ENCODE data around the gene TPST1. TPM values are rescaled to one million over a fixed set of nuclear protein-coding genes. Genes with fewer than 3 reads are reported as not detected.
"Not testable (repeated sequence)": the region's sequence is repeated elsewhere in the genome, so short reads cannot be mapped to it uniquely, and the experiment has no call there.

The TPST1 gene
- polyA plus RNA-seq, 2 donors: 4.4 to 5.9 TPM

DNA sequence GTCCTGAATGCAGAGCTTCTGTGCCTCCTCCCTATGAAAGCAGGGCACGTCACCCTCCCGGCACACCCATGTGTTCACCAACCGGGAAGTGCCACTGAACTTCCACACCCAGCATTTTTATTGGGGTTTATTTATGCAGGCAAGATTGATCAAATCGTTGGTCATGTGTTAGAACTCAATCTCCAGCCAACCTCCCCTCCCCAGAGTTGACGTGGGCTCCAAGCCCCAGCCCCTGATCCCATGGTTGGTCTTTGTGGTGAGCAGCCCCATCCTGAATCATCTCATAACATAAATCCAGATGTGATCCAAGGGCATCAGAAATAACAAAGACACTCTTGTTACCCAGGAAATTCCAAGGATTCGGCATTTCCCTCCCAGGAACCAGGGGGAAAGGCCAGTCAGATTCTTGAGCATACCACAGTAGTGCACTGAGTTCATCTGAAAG lies 151.2 kb downstream of the TPST1 start:
- no peaks in the 10 kb centered on the region for H3K36me3 ChIP-seq (ENCODE audit: control insufficient read depth in 2 of 2, insufficient read depth in 2 of 2, low read length in 1 of 2)
- peaks cover 0 to 27% of the 10 kb centered on the region in 2 donors for H3K4me1 ChIP-seq (ENCODE audit: control insufficient read depth in 2 of 2, insufficient read depth in 2 of 2, low read length in 1 of 2)
- peak overlapping the region; percentile 90 to 94 for H3K27ac ChIP-seq (ENCODE audit: low read depth in 2 of 2, low read length in 1 of 2)
- no peaks in the 10 kb centered on the region for H3K27me3 ChIP-seq (ENCODE audit: control insufficient read depth in 1 of 2, insufficient read depth in 2 of 2, low read length in 2 of 2)
- no peak overlapping the region for H3K4me3 ChIP-seq (ENCODE audit: low read depth in 1 of 2, low read length in 2 of 2)
- 64 to 75% methylated on average over 6 of the region's 6 CpGs for WGBS, 2 donors
- H3K9me3 ChIP-seq (ENCODE audit: control insufficient read depth in 2 of 2, insufficient read depth in 1 of 2, low read depth in 1 of 2, low read length in 1 of 2): no peaks in the 10 kb centered on the region

DNA sequence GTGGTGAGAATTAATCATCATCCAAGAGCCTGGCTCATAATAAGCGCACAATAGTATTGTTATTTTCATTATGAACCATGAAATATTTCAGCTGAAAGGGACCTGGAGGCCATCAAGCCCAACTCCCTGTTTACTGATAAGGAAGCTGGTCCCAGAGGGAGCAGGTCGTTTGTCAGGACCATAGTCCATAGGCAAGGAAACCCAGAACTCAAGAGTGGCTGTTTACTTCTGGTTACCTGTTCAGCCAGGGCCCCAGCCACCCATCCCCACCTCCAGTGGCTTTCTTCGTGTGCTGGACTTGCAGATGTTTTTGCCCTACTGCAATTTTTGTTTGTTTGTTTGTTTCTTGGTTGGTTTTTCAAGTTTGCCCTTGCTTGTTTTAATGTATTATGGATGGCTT lies 152.0 kb downstream of the TPST1 start:
- peak overlapping the region; percentile 90 to 93 for H3K27ac ChIP-seq (ENCODE audit: low read depth in 2 of 2, low read length in 1 of 2)
- WGBS, 2 donors: 63 to 65% methylated on average over 3 of the region's 3 CpGs
- H3K9me3 ChIP-seq (ENCODE audit: control insufficient read depth in 2 of 2, insufficient read depth in 1 of 2, low read depth in 1 of 2, low read length in 1 of 2): no peaks in the 10 kb centered on the region
- H3K27me3 ChIP-seq (ENCODE audit: control insufficient read depth in 1 of 2, insufficient read depth in 2 of 2, low read length in 2 of 2): no peaks in the 10 kb centered on the region
- peaks cover 0 to 26% of the 10 kb centered on the region in 2 donors for H3K4me1 ChIP-seq (ENCODE audit: control insufficient read depth in 2 of 2, insufficient read depth in 2 of 2, low read length in 1 of 2)
- no peaks in the 10 kb centered on the region for H3K36me3 ChIP-seq (ENCODE audit: control insufficient read depth in 2 of 2, insufficient read depth in 2 of 2, low read length in 1 of 2)
- H3K4me3 ChIP-seq (ENCODE audit: low read depth in 1 of 2, low read length in 2 of 2): no peak overlapping the region

GRCh38 chr7:66359656-66360211 lies 154.6 kb downstream of the TPST1 start:
- 39 to 59% methylated on average over 11 of the region's 11 CpGs for WGBS, 2 donors
- no peak overlapping the region for H3K4me3 ChIP-seq (ENCODE audit: low read depth in 1 of 2, low read length in 2 of 2)
- peaks cover 0 to 17% of the 10 kb centered on the region in 2 donors for H3K4me1 ChIP-seq (ENCODE audit: control insufficient read depth in 2 of 2, insufficient read depth in 2 of 2, low read length in 1 of 2)
- H3K9me3 ChIP-seq (ENCODE audit: control insufficient read depth in 2 of 2, insufficient read depth in 1 of 2, low read depth in 1 of 2, low read length in 1 of 2): no peaks in the 10 kb centered on the region
- no peaks in the 10 kb centered on the region for H3K27me3 ChIP-seq (ENCODE audit: control insufficient read depth in 1 of 2, insufficient read depth in 2 of 2, low read length in 2 of 2)
- H3K36me3 ChIP-seq (ENCODE audit: control insufficient read depth in 2 of 2, insufficient read depth in 2 of 2, low read length in 1 of 2): no peaks in the 10 kb centered on the region
- H3K27ac ChIP-seq (ENCODE audit: low read depth in 2 of 2, low read length in 1 of 2): peak overlapping the region; percentile 82 to 83

DNA sequence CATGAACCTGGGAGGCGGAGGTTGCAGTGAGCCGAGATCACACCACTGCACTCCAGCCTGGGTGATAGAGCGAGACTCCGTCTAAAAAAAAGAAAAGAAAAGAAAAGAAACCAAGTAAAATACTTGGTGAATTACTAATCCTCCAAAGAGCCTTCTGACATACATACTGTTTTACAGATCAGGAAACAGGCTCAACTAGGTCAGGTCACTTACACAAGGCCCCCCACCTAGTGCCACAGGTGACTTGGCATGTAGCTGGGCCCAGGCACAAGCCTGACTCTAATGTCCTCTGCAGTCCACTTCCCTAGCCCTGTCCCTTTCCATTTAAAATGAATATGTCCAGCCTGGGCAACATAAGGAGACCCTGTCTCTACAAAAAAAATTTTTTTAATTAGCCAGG lies 157.0 kb downstream of the TPST1 start:
- peaks cover 0 to 9% of the 10 kb centered on the region in 2 donors for H3K4me1 ChIP-seq (ENCODE audit: control insufficient read depth in 2 of 2, insufficient read depth in 2 of 2, low read length in 1 of 2)
- no peaks in the 10 kb centered on the region for H3K36me3 ChIP-seq (ENCODE audit: control insufficient read depth in 2 of 2, insufficient read depth in 2 of 2, low read length in 1 of 2)
- no peak overlapping the region for H3K4me3 ChIP-seq (ENCODE audit: low read depth in 1 of 2, low read length in 2 of 2)
- WGBS, 2 donors: 91 to 94% methylated on average over 4 of the region's 4 CpGs
- no peak overlapping the region for H3K27ac ChIP-seq (ENCODE audit: low read depth in 2 of 2, low read length in 1 of 2)
- no peaks in the 10 kb centered on the region for H3K27me3 ChIP-seq (ENCODE audit: control insufficient read depth in 1 of 2, insufficient read depth in 2 of 2, low read length in 2 of 2)
- no peaks in the 10 kb centered on the region for H3K9me3 ChIP-seq (ENCODE audit: control insufficient read depth in 2 of 2, insufficient read depth in 1 of 2, low read depth in 1 of 2, low read length in 1 of 2)

GRCh38 chr7:66363635-66364034 lies 158.5 kb downstream of the TPST1 start:
- Histone ChIP-seq H3K4me3 (ENCODE audit: low read depth in 1 of 2, low read length in 2 of 2) (no peak overlapping the region), H3K9me3 (ENCODE audit: control insufficient read depth in 2 of 2, insufficient read depth in 1 of 2, low read depth in 1 of 2, low read length in 1 of 2) (no peaks in the 10 kb centered on the region), H3K27ac (ENCODE audit: low read depth in 2 of 2, low read length in 1 of 2) (no peak overlapping the region), H3K36me3 (ENCODE audit: control insufficient read depth in 2 of 2, insufficient read depth in 2 of 2, low read length in 1 of 2) (no peaks in the 10 kb centered on the region), H3K27me3 (ENCODE audit: control insufficient read depth in 1 of 2, insufficient read depth in 2 of 2, low read length in 2 of 2) (no peaks in the 10 kb centered on the region), H3K4me1 (ENCODE audit: control insufficient read depth in 2 of 2, insufficient read depth in 2 of 2, low read length in 1 of 2) (peaks cover 0 to 8% of the 10 kb centered on the region in 2 donors)
- 73 to 79% methylated on average over 5 of the region's 5 CpGs for WGBS, 2 donors

DNA sequence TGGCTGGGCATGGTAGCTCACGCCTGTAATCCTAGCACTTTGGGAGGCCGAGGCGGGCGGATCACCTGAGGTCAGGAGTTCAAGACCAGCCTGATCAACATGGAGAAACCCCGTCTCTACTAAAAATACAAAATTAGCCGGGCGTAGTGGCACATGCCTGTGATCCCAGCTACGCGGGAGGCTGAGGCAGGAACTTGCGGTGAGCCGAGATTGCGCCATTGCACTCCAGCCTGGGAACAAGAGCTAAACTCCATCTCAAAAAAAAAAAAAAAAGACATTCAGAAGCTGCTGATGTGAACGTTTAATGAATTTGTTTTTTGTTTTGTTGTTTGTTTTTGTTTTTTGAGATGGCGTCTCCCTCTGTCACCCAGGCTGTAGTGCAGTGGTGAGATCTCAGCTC lies 159.9 kb downstream of the TPST1 start:
- H3K9me3 ChIP-seq (ENCODE audit: control insufficient read depth in 2 of 2, insufficient read depth in 1 of 2, low read depth in 1 of 2, low read length in 1 of 2); H3K27ac ChIP-seq (ENCODE audit: low read depth in 2 of 2, low read length in 1 of 2); H3K27me3 ChIP-seq (ENCODE audit: control insufficient read depth in 1 of 2, insufficient read depth in 2 of 2, low read length in 2 of 2); H3K4me1 ChIP-seq (ENCODE audit: control insufficient read depth in 2 of 2, insufficient read depth in 2 of 2, low read length in 1 of 2); H3K4me3 ChIP-seq (ENCODE audit: low read depth in 1 of 2, low read length in 2 of 2); H3K36me3 ChIP-seq (ENCODE audit: control insufficient read depth in 2 of 2, insufficient read depth in 2 of 2, low read length in 1 of 2): not testable (repeated sequence)
- 91 to 95% methylated on average over 14 of the region's 14 CpGs for WGBS, 2 donors

DNA sequence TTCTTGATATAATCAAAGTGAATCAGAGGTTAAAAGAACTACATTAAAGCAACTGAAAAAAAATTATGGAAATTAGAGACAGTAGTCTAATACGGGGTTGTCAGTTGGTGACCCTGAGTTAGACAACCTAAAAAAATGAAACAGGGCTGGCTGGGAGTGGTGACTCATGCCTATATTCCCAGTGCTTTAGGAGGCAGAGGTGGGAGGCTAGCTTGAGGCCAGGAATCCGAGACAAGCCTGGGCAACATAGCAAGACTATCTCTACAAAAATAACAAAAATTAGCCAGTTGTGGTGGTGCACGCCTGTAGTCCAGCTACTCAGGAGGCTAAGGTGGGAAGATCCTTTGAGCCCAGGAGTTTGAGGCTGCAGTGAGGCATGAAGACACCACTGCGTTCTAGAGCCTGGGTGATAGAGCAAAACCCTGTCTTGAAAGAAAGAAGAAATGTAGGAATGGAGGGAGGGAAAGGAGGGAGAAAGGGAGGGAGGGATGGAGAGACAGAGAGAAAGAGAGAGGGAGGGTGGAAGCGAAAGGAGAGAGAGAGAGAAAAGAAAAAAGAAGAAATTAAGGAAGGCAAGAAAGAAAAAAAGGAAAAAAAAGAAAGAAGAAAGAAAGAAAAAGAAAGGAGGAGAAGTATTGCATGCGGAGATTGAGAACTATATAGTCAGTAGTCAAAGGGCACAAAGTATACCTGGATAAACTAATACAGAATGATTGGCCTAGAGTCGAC lies 166.1 kb downstream of the TPST1 start:
- Histone ChIP-seq H3K4me3 (ENCODE audit: low read depth in 1 of 2, low read length in 2 of 2) (no peak overlapping the region), H3K4me1 (ENCODE audit: control insufficient read depth in 2 of 2, insufficient read depth in 2 of 2, low read length in 1 of 2) (no peaks in the 10 kb centered on the region), H3K27me3 (ENCODE audit: control insufficient read depth in 1 of 2, insufficient read depth in 2 of 2, low read length in 2 of 2) (no peaks in the 10 kb centered on the region), H3K9me3 (ENCODE audit: control insufficient read depth in 2 of 2, insufficient read depth in 1 of 2, low read depth in 1 of 2, low read length in 1 of 2) (no peaks in the 10 kb centered on the region), H3K36me3 (ENCODE audit: control insufficient read depth in 2 of 2, insufficient read depth in 2 of 2, low read length in 1 of 2) (peaks cover 0 to 3% of the 10 kb centered on the region in 2 donors), H3K27ac (ENCODE audit: low read depth in 2 of 2, low read length in 1 of 2) (no peak overlapping the region)
- WGBS, 2 donors: 87 to 93% methylated on average over 7 of the region's 7 CpGs

- H3K27me3 ChIP-seq (ENCODE audit: control insufficient read depth in 1 of 2, insufficient read depth in 2 of 2, low read length in 2 of 2); H3K9me3 ChIP-seq (ENCODE audit: control insufficient read depth in 2 of 2, insufficient read depth in 1 of 2, low read depth in 1 of 2, low read length in 1 of 2); H3K4me3 ChIP-seq (ENCODE audit: low read depth in 1 of 2, low read length in 2 of 2); H3K36me3 ChIP-seq (ENCODE audit: control insufficient read depth in 2 of 2, insufficient read depth in 2 of 2, low read length in 1 of 2); H3K4me1 ChIP-seq (ENCODE audit: control insufficient read depth in 2 of 2, insufficient read depth in 2 of 2, low read length in 1 of 2); H3K27ac ChIP-seq (ENCODE audit: low read depth in 2 of 2, low read length in 1 of 2): not testable (repeated sequence)
- 87 to 92% methylated on average over 5 of the region's 5 CpGs for WGBS, 2 donors
Observed at GRCh38 chr7:66374141-66374840, 169.2 kb downstream of the TPST1 start.

GRCh38 chr7:66376264-66376945 lies 171.3 kb downstream of the TPST1 start:
- H3K4me3 ChIP-seq (ENCODE audit: low read depth in 1 of 2, low read length in 2 of 2): no peak overlapping the region
- H3K4me1 ChIP-seq (ENCODE audit: control insufficient read depth in 2 of 2, insufficient read depth in 2 of 2, low read length in 1 of 2): no peaks in the 10 kb centered on the region
- WGBS, 2 donors: 96% methylated on average over 42 to 45 of the region's 45 CpGs
- H3K36me3 ChIP-seq (ENCODE audit: control insufficient read depth in 2 of 2, insufficient read depth in 2 of 2, low read length in 1 of 2): peaks cover 0 to 5% of the 10 kb centered on the region in 2 donors
- no peaks in the 10 kb centered on the region for H3K27me3 ChIP-seq (ENCODE audit: control insufficient read depth in 1 of 2, insufficient read depth in 2 of 2, low read length in 2 of 2)
- H3K9me3 ChIP-seq (ENCODE audit: control insufficient read depth in 2 of 2, insufficient read depth in 1 of 2, low read depth in 1 of 2, low read length in 1 of 2): no peaks in the 10 kb centered on the region
- H3K27ac ChIP-seq (ENCODE audit: low read depth in 2 of 2, low read length in 1 of 2): no peak overlapping the region

Measured in esophagus (tissue), 2 donors.